Prostate gland (tissue), 2 donors: ENCODE measurements around the gene ZBTB9. TPM values are rescaled to one million over a fixed set of nuclear protein-coding genes. Genes with fewer than 3 reads are reported as not detected.

Experiments
- DNase-seq: peaks from one replicate; pipeline ENCODE4 v3.0.0-alpha.2; 2019; ENCODE audit warnings: low spot score
- H3K27ac ChIP-seq, 2 donors: fragments of 200-600 bp; sonication (generic); 2 replicates each; pipeline ENCODE4 v1.5.1; 2017 to 2019
- H3K27me3 ChIP-seq: fragments of 200-600 bp; sonication (generic); replicated peaks from 2 replicates; pipeline ENCODE4 v1.5.1; 2019; ENCODE audit not compliant: insufficient read depth
- H3K36me3 ChIP-seq, 2 donors: fragments of 200-600 bp; sonication (generic); 1 replicate in 1 of 2; 2 replicates in 1 of 2; pipeline versions ENCODE4 v1.5.1 to v1.8.1; 2017 to 2019
- H3K4me1 ChIP-seq: fragments of 200-600 bp; sonication (generic); replicated peaks from 2 replicates; pipeline ENCODE4 v1.5.1; 2019
- H3K4me3 ChIP-seq, 2 donors: fragments of 200-600 bp; sonication (generic); 2 replicates each; pipeline ENCODE4 v1.5.1; 2017 to 2019
- H3K9me3 ChIP-seq: fragments of 200-600 bp; sonication (generic); 2 replicates; pipeline ENCODE4 v1.5.1; 2017
- CTCF ChIP-seq, 4 experiments: fragments of 200-600 bp in 2 of 4; fragments of 450-650 bp in 2 of 4; sonication (generic) in 2 of 4; IDR thresholded peaks; 1 replicate in 3 of 4; 2 replicates in 1 of 4; pipeline ENCODE4 v1.5.1; 2016 to 2019; ENCODE audit warnings: antibody characterized with exemption in 4 of 4, mild to moderate bottlenecking in 2 of 4, moderate library complexity in 2 of 4
- POLR2A ChIP-seq: fragments of 450-650 bp; IDR thresholded peaks from one replicate; pipeline ENCODE4 v1.6.1; 2016; ENCODE audit warnings: antibody characterized with exemption, mild to moderate bottlenecking
- POLR2AphosphoS5 ChIP-seq: sonication (generic); formaldehyde crosslinking; IDR thresholded peaks from one replicate; pipeline ENCODE4 v1.6.1; 2017; ENCODE audit warnings: antibody characterized with exemption
- WGBS: methylation state at CpG from one replicate; pipeline ENCODE4 v1.1.5; 2018; 5-methylcytosine and 5-hydroxymethylcytosine counted together
- intact Hi-C: fragments of 100-400 bp; cut with DNase I; formaldehyde crosslinking; loops from one replicate; pipeline ENCODE4 v1.14.2; 2022
- total RNA-seq, 2 donors: library from RNA; depleted of rRNA; stranded (reverse); fragments of >200 nt; gene quantifications; one replicate each; pipeline ENCODE4 v1.1.0, GENCODE V29; 2016

ZBTB9 gene
- total RNA-seq, 2 donors from 2014 or later, result 3.5 to 8.9 TPM

DNA sequence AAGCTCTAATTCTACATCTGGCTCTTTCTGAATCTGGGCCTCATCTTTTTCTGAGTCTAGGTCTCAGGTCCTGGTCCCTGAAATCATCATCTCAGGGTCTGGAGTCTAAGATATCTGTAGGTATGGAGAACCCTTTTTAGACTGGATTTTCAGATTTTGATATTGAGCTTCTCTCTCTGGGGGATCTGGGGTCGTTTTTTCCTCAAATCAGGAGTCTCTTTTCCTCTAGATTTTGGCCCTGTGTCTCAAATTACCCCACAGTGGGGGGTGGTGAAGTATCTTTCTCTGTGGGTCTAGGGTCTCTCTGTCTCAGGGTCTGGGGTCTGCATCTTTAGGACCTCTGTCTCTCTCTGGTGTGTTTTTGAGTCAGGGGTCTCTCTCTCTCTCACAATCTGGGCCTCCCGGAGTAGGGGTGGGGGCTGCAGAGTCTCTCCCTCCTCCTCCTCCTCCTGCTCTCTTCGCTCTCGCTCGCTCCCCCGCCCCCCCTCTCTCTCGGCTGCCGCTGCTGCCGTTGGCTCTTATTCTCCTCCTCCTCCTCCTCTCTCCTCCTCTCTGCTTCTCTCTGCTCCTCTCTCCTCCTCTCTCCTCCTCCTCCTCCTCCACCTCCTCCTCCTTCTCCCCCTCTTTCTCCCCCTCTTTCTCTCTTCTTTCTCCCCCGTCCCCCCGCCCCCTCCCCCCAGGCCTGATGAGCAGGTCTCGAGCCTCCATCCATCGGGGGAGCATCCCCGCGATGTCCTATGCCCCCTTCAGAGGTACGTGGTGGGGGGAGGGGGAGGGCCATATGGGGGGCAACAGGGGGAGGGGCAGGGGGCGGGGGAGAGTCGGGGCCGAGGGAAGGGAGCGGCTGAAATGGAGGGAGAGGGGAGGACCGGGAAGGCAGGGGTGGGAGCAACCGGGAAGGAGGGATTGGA is 34.5 kb upstream of the ZBTB9 start, which contains the start of gene SYNGAP1:
TSS of gene SYNGAP1 (plus strand) at position 486 of the 911 bp plus-strand sequence. CDS start at position 686, 200 bp downstream.
- no peaks in the 10 kb centered on the region for H3K36me3 ChIP-seq
- peak within 1 kb of the TSS; percentile 4 to 6 for H3K4me3 ChIP-seq
- 3% methylated on average over 22 of the region's 22 CpGs for WGBS
- H3K27ac ChIP-seq, result peak within 1 kb of the TSS; percentile 93 to 95
- no peaks in the 10 kb centered on the region for H3K9me3 ChIP-seq
- H3K4me1 ChIP-seq, result peaks cover 7% of the 10 kb centered on the region
- intact Hi-C loops, result loop anchor here (10.0 kb wide), 1 partner anchor 445 kb away; no protein-coding TSS in a partner anchor
- TF ChIP-seq CTCF (IDR thresholded peaks at IDR 0.05), result no peak
- no peak for TF ChIP-seq POLR2AphosphoS5
- no peaks in the 10 kb centered on the region for H3K27me3 ChIP-seq
- no peak for DNase-seq

GRCh38 chr6:33420491-33421343 is 33.7 kb upstream of the ZBTB9 start:
- TF ChIP-seq CTCF (IDR thresholded peaks at IDR 0.05) (no peak), POLR2A (no peak), POLR2AphosphoS5 (no peak)
- H3K27ac ChIP-seq, result peak overlapping the region; percentile 60 to 62
- H3K4me3 ChIP-seq, result peak overlapping the region in 1 of 2 donors; percentile 6
- WGBS, result 57% methylated on average over 6 of the region's 6 CpGs
- H3K4me1 ChIP-seq, result peaks cover 11% of the 10 kb centered on the region
- no peaks in the 10 kb centered on the region for H3K9me3 ChIP-seq
- no peak for DNase-seq
- no peaks in the 10 kb centered on the region for H3K27me3 ChIP-seq
- no peaks in the 10 kb centered on the region for H3K36me3 ChIP-seq
- intact Hi-C loops, result no loop called here

DNA sequence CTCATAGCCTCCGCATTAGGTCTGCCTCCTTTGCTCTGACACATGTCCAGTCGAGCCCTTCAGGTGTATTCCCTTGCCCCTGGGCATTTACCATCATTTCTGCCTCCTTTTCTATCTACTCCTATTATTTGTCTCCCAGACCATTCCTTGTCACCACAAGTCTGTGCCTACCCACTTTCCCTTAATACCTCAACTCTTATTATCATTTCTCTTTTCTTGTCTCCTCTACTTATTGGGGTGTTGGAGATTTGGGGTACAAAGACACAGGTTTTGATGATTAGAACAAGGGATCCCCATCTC is 33.1 kb upstream of the ZBTB9 start:
- H3K4me1 ChIP-seq, result peaks cover 10% of the 10 kb centered on the region

DNA sequence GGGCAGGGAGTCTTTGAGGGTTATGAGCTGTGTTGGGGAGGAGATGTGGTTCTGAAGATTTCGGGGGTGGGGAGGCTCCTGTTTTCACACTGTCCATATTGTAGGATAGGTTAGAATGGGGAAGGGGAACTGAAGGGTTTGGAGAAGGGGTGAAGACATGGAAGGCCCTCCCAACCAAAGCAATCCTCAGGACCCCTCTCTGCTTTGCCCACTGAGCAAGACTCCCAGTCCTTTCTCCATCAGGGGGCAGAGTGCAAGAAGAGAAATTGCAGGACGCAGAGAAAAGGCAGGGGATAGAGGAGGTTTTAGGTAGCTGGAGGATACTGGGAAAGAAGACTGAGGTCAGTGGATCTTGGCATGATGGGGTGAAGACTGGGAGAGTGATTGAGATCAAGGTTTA is 30.6 kb upstream of the ZBTB9 start:
- TF ChIP-seq CTCF (IDR thresholded peaks at IDR 0.05) (no peak), POLR2A (no peak), POLR2AphosphoS5 (no peak)
- no peaks in the 10 kb centered on the region for H3K9me3 ChIP-seq
- no peak overlapping the region for H3K27ac ChIP-seq
- intact Hi-C loops, result no loop called here
- no peaks in the 10 kb centered on the region for H3K36me3 ChIP-seq
- peaks cover 4% of the 10 kb centered on the region for H3K4me1 ChIP-seq
- no peak for DNase-seq
- WGBS, result 93% methylated on average over 2 of the region's 2 CpGs
- H3K27me3 ChIP-seq, result no peaks in the 10 kb centered on the region
- no peak overlapping the region for H3K4me3 ChIP-seq

More for the DNA sequence above, 33.1 kb upstream of the ZBTB9 start:
- no peaks in the 10 kb centered on the region for H3K36me3 ChIP-seq
- no peak overlapping the region for H3K27ac ChIP-seq
- intact Hi-C loops, result no loop called here
- no peak for TF ChIP-seq CTCF (IDR thresholded peaks at IDR 0.05)
- no peak for TF ChIP-seq POLR2AphosphoS5
- no peak for TF ChIP-seq POLR2A
- WGBS, result 69% methylated on average over 2 of the region's 2 CpGs
- H3K4me3 ChIP-seq, result no peak overlapping the region
- H3K27me3 ChIP-seq, result no peaks in the 10 kb centered on the region
- no peak for DNase-seq
- no peaks in the 10 kb centered on the region for H3K9me3 ChIP-seq
